Spleen (tissue), 11 donors: ENCODE measurements around the gene HEATR9. TPM values are rescaled to one million over a fixed set of nuclear protein-coding genes. Genes with fewer than 3 reads are reported as not detected.
A peak's percentile ranks its signal among the peaks of the same experiment; 100 is the strongest.

Experiments used
- DNase-seq: peaks from one replicate; pipeline ENCODE4 v3.0.0-alpha.2; 2020
- H3K27ac ChIP-seq, 8 donors: fragments of 200-600 bp; sonication (generic) in 7 of 8; 1 replicate in 4 of 8; 2 replicates in 4 of 8; pipeline versions ENCODE4 v1.5.0 to v1.8.0; 2016 to 2021; ENCODE audit warnings: inconsistent platforms in 4 of 8, mild to moderate bottlenecking in 4 of 8, moderate library complexity in 1 of 8
- H3K27me3 ChIP-seq, 7 donors: fragments of 200-600 bp; sonication (generic) in 6 of 7; replicated peaks in 1 of 7; 1 replicate in 4 of 7; 2 replicates in 3 of 7; pipeline versions ENCODE4 v1.5.0 to v1.8.0; 2016 to 2021; ENCODE audit warnings: inconsistent platforms in 3 of 7, mild to moderate bottlenecking in 1 of 7
- H3K36me3 ChIP-seq, 6 donors: fragments of 200-600 bp; sonication (generic) in 5 of 6; 1 replicate in 4 of 6; 2 replicates in 2 of 6; pipeline versions ENCODE4 v1.5.0 to v1.8.0; 2016 to 2021; ENCODE audit warnings: inconsistent platforms in 2 of 6
- H3K4me1 ChIP-seq, 6 donors: fragments of 200-600 bp; sonication (generic) in 5 of 6; 1 replicate in 3 of 6; 2 replicates in 3 of 6; pipeline versions ENCODE4 v1.5.0 to v1.8.0; 2016 to 2021; ENCODE audit warnings: inconsistent platforms in 3 of 6
- H3K4me3 ChIP-seq, 8 donors: fragments of 200-600 bp; sonication (generic) in 7 of 8; 1 replicate in 4 of 8; 2 replicates in 4 of 8; pipeline versions ENCODE4 v1.5.0 to v1.8.0; 2016 to 2021; ENCODE audit warnings: inconsistent platforms in 4 of 8, mild to moderate bottlenecking in 4 of 8, moderate library complexity in 2 of 8
- H3K9me3 ChIP-seq, 8 donors: fragments of 200-600 bp; sonication (generic) in 7 of 8; 1 replicate in 4 of 8; 2 replicates in 4 of 8; pipeline versions ENCODE4 v1.5.0 to v1.8.0; 2016 to 2021; ENCODE audit warnings: inconsistent platforms in 4 of 8
- POLR2A ChIP-seq, 3 donors: fragments of 450-650 bp; IDR thresholded peaks; one replicate each; pipeline ENCODE4 v1.5.1; 2017; ENCODE audit warnings: antibody characterized with exemption in 3 of 3, mild to moderate bottlenecking in 1 of 3
- POLR2AphosphoS5 ChIP-seq, 3 donors: sonication (generic); formaldehyde crosslinking; IDR thresholded peaks; one replicate each; pipeline ENCODE4 v1.5.1; 2017; ENCODE audit warnings: antibody characterized with exemption in 3 of 3
- WGBS, 5 donors: extraction: QIAGEN DNeasy Blood & Tissue Kit in 3 of 5; methylation state at CpG; one replicate each; pipeline versions ENCODE4 v1.1.5 to v1.1.7; 2013 to 2018; 5-methylcytosine and 5-hydroxymethylcytosine counted together
- intact Hi-C: fragments of 100-400 bp; cut with DNase I; formaldehyde crosslinking; loops from one replicate; pipeline ENCODE4 v1.15.0; 2023; ENCODE audit warnings: low total_unique reads
- polyA plus RNA-seq, 3 donors: library from polyadenylated mRNA; stranded (reverse); fragments of 200-250 nt; gene quantifications; one replicate each; pipeline ENCODE4 v1.2.1, GENCODE V29; 2013
- total RNA-seq, 7 donors: library from RNA; depleted of rRNA in 3 of 7; stranded (reverse); fragments of >200 nt in 3 of 7; fragmentation: NEBNext Ultra II Directional in 4 of 7; extraction: Animal tissue kit (Norgen Biotek cat#: 25700) in 4 of 7; gene quantifications; one replicate each; pipeline versions ENCODE4 v1.1.0 to v1.2.1, GENCODE V29; 2016 to 2021
- TF ChIP-seq, protein P1 (sequence below), 11 experiments: fragments of 200-600 bp in 7 of 11; fragments of 450-650 bp in 4 of 11; sonication (generic) in 4 of 11; IDR thresholded peaks in 8 of 11; conservative IDR thresholded peaks in 3 of 11; 1 replicate in 7 of 11; 2 replicates in 4 of 11; pipeline versions ENCODE4 v1.4.0 to v1.8.0; 2016 to 2021; ENCODE audit warnings: antibody characterized with exemption in 11 of 11, inconsistent platforms in 4 of 11, mild to moderate bottlenecking in 1 of 11
- donor health status: healthy with polysubstance abuse.
- donor health status: DM: no; HTN: no; CAD: no; lungs with moderate emphysema.
- donor health status: DM: no; HTN: no; CAD: no.
- donor health status: Bipolar disorder and iron deficiency.
- donor health status: healthy.
- donor health status: DM: no; HTN: no; CAD: no.
- donor health status: DM: yes; HTN: yes; CAD: no.

Gene HEATR9
- total and polyA plus RNA-seq, 10 donors = 0.05 to 0.92 (median 0.49) TPM

DNA sequence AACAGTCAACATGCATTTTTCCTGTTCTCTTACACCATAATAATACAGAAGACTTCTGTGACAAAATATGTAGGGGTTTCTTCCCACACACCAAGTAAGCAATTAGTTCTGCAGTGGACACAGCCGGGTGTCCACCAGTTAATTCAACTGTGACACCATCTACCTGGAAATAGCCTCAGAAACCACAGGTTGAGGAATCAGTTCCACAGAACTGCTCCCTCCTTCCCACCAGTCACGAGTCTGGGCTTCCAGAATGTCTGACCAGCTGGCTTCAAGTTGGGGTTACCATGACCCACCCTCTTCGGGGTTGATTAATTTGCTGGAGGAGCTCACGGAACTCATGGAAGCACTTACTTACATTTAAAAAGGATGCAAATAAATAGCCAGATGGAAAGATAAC, 25.1 kb upstream of the HEATR9 start:
- TF ChIP-seq POLR2AphosphoS5 (IDR thresholded peaks at IDR 0.05) = no peak
- TF ChIP-seq, protein P1, sequence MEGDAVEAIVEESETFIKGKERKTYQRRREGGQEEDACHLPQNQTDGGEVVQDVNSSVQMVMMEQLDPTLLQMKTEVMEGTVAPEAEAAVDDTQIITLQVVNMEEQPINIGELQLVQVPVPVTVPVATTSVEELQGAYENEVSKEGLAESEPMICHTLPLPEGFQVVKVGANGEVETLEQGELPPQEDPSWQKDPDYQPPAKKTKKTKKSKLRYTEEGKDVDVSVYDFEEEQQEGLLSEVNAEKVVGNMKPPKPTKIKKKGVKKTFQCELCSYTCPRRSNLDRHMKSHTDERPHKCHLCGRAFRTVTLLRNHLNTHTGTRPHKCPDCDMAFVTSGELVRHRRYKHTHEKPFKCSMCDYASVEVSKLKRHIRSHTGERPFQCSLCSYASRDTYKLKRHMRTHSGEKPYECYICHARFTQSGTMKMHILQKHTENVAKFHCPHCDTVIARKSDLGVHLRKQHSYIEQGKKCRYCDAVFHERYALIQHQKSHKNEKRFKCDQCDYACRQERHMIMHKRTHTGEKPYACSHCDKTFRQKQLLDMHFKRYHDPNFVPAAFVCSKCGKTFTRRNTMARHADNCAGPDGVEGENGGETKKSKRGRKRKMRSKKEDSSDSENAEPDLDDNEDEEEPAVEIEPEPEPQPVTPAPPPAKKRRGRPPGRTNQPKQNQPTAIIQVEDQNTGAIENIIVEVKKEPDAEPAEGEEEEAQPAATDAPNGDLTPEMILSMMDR (IDR thresholded peaks at IDR 0.05 in 8 of 11, conservative IDR thresholded peaks at IDR 0.05 in 3 of 11) = no peak
- TF ChIP-seq POLR2A (IDR thresholded peaks at IDR 0.05) = no peak
- peaks cover 0 to 7% (median 0%) of the 10 kb centered on the region in 7 donors for H3K27me3 ChIP-seq
- no peak overlapping the region for H3K4me3 ChIP-seq
- H3K4me1 ChIP-seq = peaks cover 0 to 82% (median 39%) of the 10 kb centered on the region in 6 donors
- H3K27ac ChIP-seq = peak overlapping the region in 2 of 8 donors; percentile 69 to 75
- intact Hi-C loops = no loop called here
- WGBS, 5 donors = 88 to 91% (median 89%) methylated on average over 4 of the region's 4 CpGs
- H3K36me3 ChIP-seq = no peaks in the 10 kb centered on the region
- DNase-seq = no peak
- no peaks in the 10 kb centered on the region for H3K9me3 ChIP-seq

DNA sequence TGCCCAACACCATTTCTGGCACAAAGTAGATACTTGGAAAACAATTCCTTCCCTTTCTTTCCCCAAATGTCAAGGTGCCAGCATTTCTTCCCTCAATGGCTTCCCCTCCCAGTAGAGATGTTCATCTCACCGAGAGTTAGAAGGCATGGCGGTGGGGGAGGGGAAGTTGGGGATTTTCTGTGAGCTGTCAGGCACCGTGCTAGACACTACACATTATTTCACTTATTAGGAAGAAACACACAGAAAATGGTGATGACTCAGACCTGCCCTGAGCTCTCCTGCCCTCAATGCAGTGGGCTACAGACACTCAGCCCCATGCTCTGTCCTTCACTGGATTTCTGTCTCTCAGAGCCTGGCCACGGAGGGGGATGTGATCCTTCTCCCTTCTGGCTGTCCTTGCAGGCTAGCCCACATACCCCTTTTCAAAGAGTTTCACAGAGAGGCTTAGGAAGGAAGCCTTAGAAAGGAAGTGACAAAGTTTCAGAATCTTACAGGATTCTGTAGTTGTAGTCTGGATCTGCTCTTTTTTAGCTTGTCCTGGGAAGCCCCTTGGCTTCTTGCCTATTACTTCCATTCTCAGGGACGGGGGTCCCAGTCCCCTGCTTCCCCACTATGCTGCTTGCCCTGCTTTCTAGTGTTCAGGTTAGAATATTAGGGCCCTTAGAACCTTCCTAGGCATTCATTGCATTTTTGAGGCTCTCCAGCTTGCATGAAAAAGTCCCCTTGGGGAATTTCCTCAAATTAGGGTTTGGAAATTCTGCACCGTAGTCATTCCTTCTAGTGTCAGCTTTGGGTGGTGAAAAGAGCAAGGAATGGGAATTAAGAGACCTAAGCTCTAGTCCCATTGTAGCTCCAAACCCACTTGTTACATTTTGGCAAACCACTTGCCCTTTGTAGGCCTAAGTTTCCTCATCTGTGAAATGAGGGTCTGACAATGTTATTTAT, 23.7 kb upstream of the HEATR9 start:
- Histone ChIP-seq H3K27ac (peak overlapping the region in 6 of 8 donors; percentile 20 to 81 (median 56)), H3K36me3 (no peaks in the 10 kb centered on the region), H3K9me3 (no peaks in the 10 kb centered on the region), H3K27me3 (peaks cover 0 to 7% (median 0%) of the 10 kb centered on the region in 7 donors), H3K4me3 (no peak overlapping the region), H3K4me1 (peaks cover 0 to 73% (median 33%) of the 10 kb centered on the region in 6 donors)
- intact Hi-C loops = no loop called here
- TF ChIP-seq POLR2AphosphoS5 (IDR thresholded peaks at IDR 0.05) = no peak
- TF ChIP-seq, protein P1 (IDR thresholded peaks at IDR 0.05 in 8 of 11, conservative IDR thresholded peaks at IDR 0.05 in 3 of 11) = no peak
- no peak for TF ChIP-seq POLR2A (IDR thresholded peaks at IDR 0.05)
- WGBS, 5 donors = 27 to 46% (median 36%) methylated on average over 6 of the region's 6 CpGs
- DNase-seq = no peak

DNA sequence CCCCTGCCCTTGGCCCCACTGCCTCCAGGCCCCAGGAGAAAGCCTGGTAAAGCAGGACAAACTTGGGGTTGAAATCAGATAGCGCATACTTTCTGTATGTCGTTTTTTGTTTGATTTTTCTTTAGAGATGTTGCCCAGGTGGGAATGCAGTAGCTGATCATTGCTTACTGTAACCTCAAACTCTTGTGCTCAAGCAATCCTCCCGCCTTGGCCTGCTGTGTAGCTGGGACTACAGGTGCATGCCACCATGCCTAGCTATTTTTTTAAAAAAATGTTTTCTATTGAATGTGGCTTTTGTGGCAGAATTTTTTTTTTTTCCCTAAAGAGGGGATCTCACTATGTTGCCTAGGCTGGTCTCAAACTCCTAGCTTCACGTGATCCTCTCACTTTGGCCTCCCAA, 22.6 kb upstream of the HEATR9 start:
- no peak for DNase-seq
- H3K27ac ChIP-seq = peak overlapping the region in 6 of 8 donors; percentile 22 to 81 (median 60)
- no peaks in the 10 kb centered on the region for H3K9me3 ChIP-seq
- 80 to 88% (median 83%) methylated on average over 4 of the region's 4 CpGs for WGBS, 5 donors
- peaks cover 0 to 3% (median 0%) of the 10 kb centered on the region in 7 donors for H3K27me3 ChIP-seq
- TF ChIP-seq, protein P1 (IDR thresholded peaks at IDR 0.05 in 8 of 11, conservative IDR thresholded peaks at IDR 0.05 in 3 of 11) = no peak
- TF ChIP-seq POLR2A (IDR thresholded peaks at IDR 0.05) (no peak), POLR2AphosphoS5 (IDR thresholded peaks at IDR 0.05) (no peak)
- no peaks in the 10 kb centered on the region for H3K36me3 ChIP-seq
- intact Hi-C loops = no loop called here
- H3K4me1 ChIP-seq = peaks cover 0 to 62% (median 28%) of the 10 kb centered on the region in 6 donors
- H3K4me3 ChIP-seq = no peak overlapping the region

DNA sequence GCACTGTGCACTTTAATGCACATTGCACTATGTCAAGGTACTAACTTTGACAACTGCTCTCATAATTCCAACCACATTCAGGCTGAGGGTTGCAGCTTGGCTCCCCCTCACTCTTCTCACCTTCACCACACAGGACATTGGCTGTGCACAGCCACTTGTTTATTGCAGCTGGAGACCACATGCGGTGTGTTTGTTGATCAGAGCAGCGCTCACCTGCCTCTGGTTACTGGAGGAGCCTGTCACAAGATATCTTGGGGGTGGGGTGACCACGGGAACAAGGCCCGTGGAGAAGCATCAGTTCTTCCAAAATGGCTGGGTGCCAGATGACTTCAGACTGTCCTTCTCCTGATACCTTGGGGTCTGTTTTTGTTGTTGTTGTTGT, 22.1 kb upstream of the HEATR9 start:
- TF ChIP-seq POLR2AphosphoS5 (IDR thresholded peaks at IDR 0.05) = peak in 1 of 3 donors; percentile 74
- no peak for TF ChIP-seq POLR2A (IDR thresholded peaks at IDR 0.05)
- TF ChIP-seq, protein P1 (IDR thresholded peaks at IDR 0.05 in 8 of 11, conservative IDR thresholded peaks at IDR 0.05 in 3 of 11) = no peak
- peak; percentile 80 for DNase-seq
- Histone ChIP-seq H3K27me3 (no peaks in the 10 kb centered on the region), H3K4me1 (peaks cover 0 to 57% (median 27%) of the 10 kb centered on the region in 6 donors), H3K9me3 (no peaks in the 10 kb centered on the region), H3K36me3 (no peaks in the 10 kb centered on the region), H3K27ac (peak overlapping the region in 5 of 8 donors; percentile 42 to 84 (median 69)), H3K4me3 (no peak overlapping the region)
- intact Hi-C loops = no loop called here
- WGBS, 5 donors = 57 to 79% (median 67%) methylated on average over 4 of the region's 4 CpGs
